ENCODE results near the gene PCSK1N. TPM values are rescaled to one million over a fixed set of nuclear protein-coding genes. Genes with fewer than 3 reads are reported as not detected.
A peak's percentile ranks its signal among the peaks of the same experiment; 100 is the strongest.

PCSK1N gene
- total and polyA plus RNA-seq, 2 of the 13 experiments (the other 11 are each of a cell fraction or from before 2014, with no cell fraction given): 4.5 to 14.0 TPM

DNA sequence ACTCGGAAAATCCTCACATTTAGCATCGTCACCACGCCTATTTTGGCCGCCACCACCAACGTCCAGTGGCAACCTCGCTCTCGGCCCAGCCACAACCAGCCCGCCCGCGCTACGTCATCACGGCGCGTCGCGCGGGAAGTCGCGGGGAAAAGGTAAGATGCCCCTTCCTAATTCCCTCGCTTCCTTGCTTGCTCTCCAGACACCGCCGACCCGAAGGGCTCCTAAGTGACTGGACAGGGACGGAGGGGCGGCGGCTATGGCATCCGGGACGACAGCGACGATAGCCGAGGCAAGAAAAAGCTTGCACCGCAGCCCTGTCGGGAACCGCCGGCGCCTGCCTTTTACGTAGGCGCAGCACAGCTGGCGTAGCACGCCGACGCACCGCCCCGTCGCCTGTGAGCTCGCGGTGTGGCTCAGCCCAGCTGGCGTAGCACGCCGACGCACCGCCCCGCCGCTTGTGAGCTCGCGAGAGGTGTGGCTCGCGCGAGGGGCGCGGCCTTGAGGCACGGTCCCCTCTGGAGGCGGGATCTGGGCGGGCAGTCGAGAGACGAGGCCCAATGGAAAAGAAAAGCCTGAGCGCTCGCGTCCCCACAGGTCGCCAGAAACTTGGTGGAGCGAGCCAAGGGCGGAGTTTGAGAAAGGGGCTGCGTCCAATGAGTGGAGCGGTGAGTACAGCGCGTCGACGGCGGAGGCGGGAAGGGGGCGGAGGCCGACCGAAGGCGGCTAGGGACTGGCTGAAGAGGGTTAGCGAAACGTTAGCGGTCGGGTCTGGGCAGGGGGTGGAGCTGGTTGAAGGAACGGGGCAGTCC, 33.9 kb downstream of the PCSK1N start, which contains the start of gene HDAC6 (continued):
- TF ChIP-seq, protein P1, sequence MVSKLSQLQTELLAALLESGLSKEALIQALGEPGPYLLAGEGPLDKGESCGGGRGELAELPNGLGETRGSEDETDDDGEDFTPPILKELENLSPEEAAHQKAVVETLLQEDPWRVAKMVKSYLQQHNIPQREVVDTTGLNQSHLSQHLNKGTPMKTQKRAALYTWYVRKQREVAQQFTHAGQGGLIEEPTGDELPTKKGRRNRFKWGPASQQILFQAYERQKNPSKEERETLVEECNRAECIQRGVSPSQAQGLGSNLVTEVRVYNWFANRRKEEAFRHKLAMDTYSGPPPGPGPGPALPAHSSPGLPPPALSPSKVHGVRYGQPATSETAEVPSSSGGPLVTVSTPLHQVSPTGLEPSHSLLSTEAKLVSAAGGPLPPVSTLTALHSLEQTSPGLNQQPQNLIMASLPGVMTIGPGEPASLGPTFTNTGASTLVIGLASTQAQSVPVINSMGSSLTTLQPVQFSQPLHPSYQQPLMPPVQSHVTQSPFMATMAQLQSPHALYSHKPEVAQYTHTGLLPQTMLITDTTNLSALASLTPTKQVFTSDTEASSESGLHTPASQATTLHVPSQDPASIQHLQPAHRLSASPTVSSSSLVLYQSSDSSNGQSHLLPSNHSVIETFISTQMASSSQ (IDR thresholded peaks at IDR 0.05; ENCODE audit: low read depth): no peak
- TF ChIP-seq, protein P1 (CRISPR knock-in tag; IDR thresholded peaks at IDR 0.05; ENCODE audit: borderline replicate concordance): peak; percentile 60; the same call in 1 of the 2 replicates
- TF ChIP-seq ZNF530 (CRISPR knock-in tag; IDR thresholded peaks at IDR 0.05; ENCODE audit: low read depth) (no peak), SKI (IDR thresholded peaks at IDR 0.05; ENCODE audit: partially characterized antibody) (no peak), ZNF432 (CRISPR knock-in tag; IDR thresholded peaks at IDR 0.05; ENCODE audit: borderline replicate concordance) (no peak), BHLHE40 (IDR thresholded peaks at IDR 0.05; ENCODE audit: low read length) (no peak), THAP11 (CRISPR knock-in tag; IDR thresholded peaks at IDR 0.05) (peak; percentile 89), CBFB (CRISPR knock-in tag; IDR thresholded peaks at IDR 0.05) (no peak), SMAD9 (CRISPR knock-in tag; IDR thresholded peaks at IDR 0.05) (no peak), SUZ12 (IDR thresholded peaks at IDR 0.05; ENCODE audit: low read depth, low read length) (no peak), CEBPB (IDR thresholded peaks at IDR 0.05; ENCODE audit: borderline replicate concordance, low read depth, low read length) (no peak), HMG20B (CRISPR knock-in tag; conservative IDR thresholded peaks at IDR 0.05) (no peak), ZNF350 (CRISPR knock-in tag; IDR thresholded peaks at IDR 0.05; ENCODE audit: borderline replicate concordance, low read depth) (no peak; the same call in 1 of the 2 replicates), ZNF17 (CRISPR knock-in tag; IDR thresholded peaks at IDR 0.05) (no peak), NFE2L1 (CRISPR knock-in tag; IDR thresholded peaks at IDR 0.05; ENCODE audit: borderline replicate concordance) (no peak)
- TF ChIP-seq, protein P2, sequence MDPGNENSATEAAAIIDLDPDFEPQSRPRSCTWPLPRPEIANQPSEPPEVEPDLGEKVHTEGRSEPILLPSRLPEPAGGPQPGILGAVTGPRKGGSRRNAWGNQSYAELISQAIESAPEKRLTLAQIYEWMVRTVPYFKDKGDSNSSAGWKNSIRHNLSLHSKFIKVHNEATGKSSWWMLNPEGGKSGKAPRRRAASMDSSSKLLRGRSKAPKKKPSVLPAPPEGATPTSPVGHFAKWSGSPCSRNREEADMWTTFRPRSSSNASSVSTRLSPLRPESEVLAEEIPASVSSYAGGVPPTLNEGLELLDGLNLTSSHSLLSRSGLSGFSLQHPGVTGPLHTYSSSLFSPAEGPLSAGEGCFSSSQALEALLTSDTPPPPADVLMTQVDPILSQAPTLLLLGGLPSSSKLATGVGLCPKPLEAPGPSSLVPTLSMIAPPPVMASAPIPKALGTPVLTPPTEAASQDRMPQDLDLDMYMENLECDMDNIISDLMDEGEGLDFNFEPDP (CRISPR knock-in tag; conservative IDR thresholded peaks at IDR 0.05): no peak
- TF ChIP-seq, protein P3, sequence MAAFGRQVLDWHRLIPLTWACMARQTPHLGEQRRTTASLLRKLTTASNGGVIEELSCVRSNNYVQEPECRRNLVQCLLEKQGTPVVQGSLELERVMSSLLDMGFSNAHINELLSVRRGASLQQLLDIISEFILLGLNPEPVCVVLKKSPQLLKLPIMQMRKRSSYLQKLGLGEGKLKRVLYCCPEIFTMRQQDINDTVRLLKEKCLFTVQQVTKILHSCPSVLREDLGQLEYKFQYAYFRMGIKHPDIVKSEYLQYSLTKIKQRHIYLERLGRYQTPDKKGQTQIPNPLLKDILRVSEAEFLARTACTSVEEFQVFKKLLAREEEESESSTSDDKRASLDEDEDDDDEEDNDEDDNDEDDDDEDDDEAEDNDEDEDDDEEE (CRISPR knock-in tag; IDR thresholded peaks at IDR 0.05): no peak
- TF ChIP-seq, protein P4, sequence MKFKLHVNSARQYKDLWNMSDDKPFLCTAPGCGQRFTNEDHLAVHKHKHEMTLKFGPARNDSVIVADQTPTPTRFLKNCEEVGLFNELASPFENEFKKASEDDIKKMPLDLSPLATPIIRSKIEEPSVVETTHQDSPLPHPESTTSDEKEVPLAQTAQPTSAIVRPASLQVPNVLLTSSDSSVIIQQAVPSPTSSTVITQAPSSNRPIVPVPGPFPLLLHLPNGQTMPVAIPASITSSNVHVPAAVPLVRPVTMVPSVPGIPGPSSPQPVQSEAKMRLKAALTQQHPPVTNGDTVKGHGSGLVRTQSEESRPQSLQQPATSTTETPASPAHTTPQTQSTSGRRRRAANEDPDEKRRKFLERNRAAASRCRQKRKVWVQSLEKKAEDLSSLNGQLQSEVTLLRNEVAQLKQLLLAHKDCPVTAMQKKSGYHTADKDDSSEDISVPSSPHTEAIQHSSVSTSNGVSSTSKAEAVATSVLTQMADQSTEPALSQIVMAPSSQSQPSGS (CRISPR knock-in tag; IDR thresholded peaks at IDR 0.05): no peak
- TF ChIP-seq, protein P5, sequence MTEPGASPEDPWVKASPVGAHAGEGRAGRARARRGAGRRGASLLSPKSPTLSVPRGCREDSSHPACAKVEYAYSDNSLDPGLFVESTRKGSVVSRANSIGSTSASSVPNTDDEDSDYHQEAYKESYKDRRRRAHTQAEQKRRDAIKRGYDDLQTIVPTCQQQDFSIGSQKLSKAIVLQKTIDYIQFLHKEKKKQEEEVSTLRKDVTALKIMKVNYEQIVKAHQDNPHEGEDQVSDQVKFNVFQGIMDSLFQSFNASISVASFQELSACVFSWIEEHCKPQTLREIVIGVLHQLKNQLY (CRISPR knock-in tag; IDR thresholded peaks at IDR 0.05): no peak
- TF ChIP-seq, protein P6, sequence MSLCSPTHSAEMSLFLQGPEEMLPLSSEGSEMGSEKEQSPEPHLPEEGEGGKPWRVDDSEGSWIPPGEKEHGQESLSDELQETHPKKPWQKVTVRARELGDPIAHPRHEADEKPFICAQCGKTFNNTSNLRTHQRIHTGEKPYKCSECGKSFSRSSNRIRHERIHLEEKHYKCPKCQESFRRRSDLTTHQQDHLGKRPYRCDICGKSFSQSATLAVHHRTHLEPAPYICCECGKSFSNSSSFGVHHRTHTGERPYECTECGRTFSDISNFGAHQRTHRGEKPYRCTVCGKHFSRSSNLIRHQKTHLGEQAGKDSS (CRISPR knock-in tag; IDR thresholded peaks at IDR 0.05; ENCODE audit: borderline replicate concordance, low read depth): no peak
